Karpas-422 (cell line): ENCODE results near the gene ADAM10. TPM values are rescaled to one million over a fixed set of nuclear protein-coding genes. Genes with fewer than 3 reads are reported as not detected.

Experiments used
- DNase-seq: peaks from one replicate; pipeline ENCODE4 v3.0.0-alpha.2; 2015
- H2AFZ ChIP-seq: fragments of 200-600 bp; sonication (generic); 2 replicates; pipeline ENCODE4 v1.6.1; 2014; ENCODE audit warnings: antibody characterized with exemption, low read length, mixed read lengths
- H3K27ac ChIP-seq: fragments of 200-600 bp; sonication (generic); 2 replicates; pipeline ENCODE4 v1.5.1; 2014; ENCODE audit warnings: mild to moderate bottlenecking, low read length, moderate library complexity
- H3K27me3 ChIP-seq: fragments of 200-600 bp; sonication (generic); 2 replicates; pipeline ENCODE4 v1.6.1; 2014; ENCODE audit warnings: low read length, mixed read lengths
- H3K36me3 ChIP-seq: fragments of 200-600 bp; sonication (generic); 2 replicates; pipeline ENCODE4 v1.6.1; 2014; ENCODE audit warnings: low read length, mixed read lengths; ENCODE audit not compliant: insufficient read depth
- H3K4me1 ChIP-seq: fragments of 200-600 bp; sonication (generic); 2 replicates; pipeline ENCODE4 v1.6.1; 2014; ENCODE audit warnings: mild to moderate bottlenecking, low read length, mixed read lengths
- H3K4me2 ChIP-seq: fragments of 200-600 bp; sonication (generic); 2 replicates; pipeline ENCODE4 v1.6.1; 2014; ENCODE audit warnings: low read length, low read depth, mild to moderate bottlenecking; ENCODE audit not compliant: poor library complexity, severe bottlenecking
- H3K4me3 ChIP-seq: fragments of 200-600 bp; sonication (generic); 2 replicates; pipeline ENCODE4 v1.5.1; 2014; ENCODE audit warnings: mild to moderate bottlenecking, antibody characterized with exemption, low read length, mixed read lengths
- H3K79me2 ChIP-seq: fragments of 200-600 bp; sonication (generic); 2 replicates; pipeline ENCODE4 v1.6.1; 2014; ENCODE audit warnings: mild to moderate bottlenecking, low read length, mixed read lengths
- H3K9ac ChIP-seq: fragments of 200-600 bp; sonication (generic); 2 replicates; pipeline ENCODE4 v1.6.0; 2014; ENCODE audit warnings: low read length
- H3K9me2 ChIP-seq: fragments of 200-600 bp; sonication (generic), shearing (Covaris generic); replicated peaks from 2 replicates; pipeline ENCODE4 v1.6.0; 2014; ENCODE audit warnings: mild to moderate bottlenecking, low read length, moderate library complexity; ENCODE audit not compliant: insufficient read depth
- H3K9me3 ChIP-seq: fragments of 300-700, 200-600 bp; sonication (generic); 2 replicates; pipeline ENCODE4 v1.6.1; 2014; ENCODE audit warnings: low read length, mixed read lengths
- H4K20me1 ChIP-seq: fragments of 200-600 bp; sonication (generic); 2 replicates; pipeline ENCODE4 v1.6.1; 2014; ENCODE audit warnings: mild to moderate bottlenecking, antibody characterized with exemption, low read length, low read depth; ENCODE audit not compliant: insufficient read depth
- total RNA-seq: library from RNA; depleted of rRNA; stranded (reverse); fragments of >200 nt; shearing (Covaris generic); gene quantifications from 2 replicates; pipeline ENCODE4 v1.2.3, GENCODE V29; 2014; ENCODE audit warnings: low replicate concordance

ADAM10 gene
- total RNA-seq, 1 experiment from 2014 or later = 122 TPM

GRCh38 chr15:58762731-58763130, 13.2 kb upstream of the ADAM10 start:
- no peaks in the 10 kb centered on the region for H3K27me3 ChIP-seq
- no peaks in the 10 kb centered on the region; the same call in 1 of the 2 replicates for H3K9me3 ChIP-seq
- no peaks in the 10 kb centered on the region for H3K79me2 ChIP-seq
- no peak overlapping the region for H3K27ac ChIP-seq
- 0 out of 2 replicates have a peak, but pooled peaks cover 4% of the 10 kb centered on the region for H3K4me1 ChIP-seq
- H3K9me2 ChIP-seq = no peaks in the 10 kb centered on the region
- no peak overlapping the region for H2AFZ ChIP-seq
- DNase-seq = no peak
- no peaks in the 10 kb centered on the region for H3K36me3 ChIP-seq
- H3K9ac ChIP-seq = no peak overlapping the region
- H4K20me1 ChIP-seq = no peaks in the 10 kb centered on the region
- no peak overlapping the region for H3K4me2 ChIP-seq
- no peak overlapping the region for H3K4me3 ChIP-seq

- no peak overlapping the region for H3K27ac ChIP-seq
- no peak overlapping the region for H3K4me2 ChIP-seq
- no peak for DNase-seq
- no peaks in the 10 kb centered on the region for H3K79me2 ChIP-seq
- H4K20me1 ChIP-seq = no peaks in the 10 kb centered on the region
- H3K4me1 ChIP-seq = 0 out of 2 replicates have a peak, but pooled peaks cover 4% of the 10 kb centered on the region
- H3K4me3 ChIP-seq = no peak overlapping the region
- H3K36me3 ChIP-seq = no peaks in the 10 kb centered on the region
- H2AFZ ChIP-seq = no peak overlapping the region
- H3K9me3 ChIP-seq = no peaks in the 10 kb centered on the region; the same call in 1 of the 2 replicates
- no peak overlapping the region for H3K9ac ChIP-seq
- H3K9me2 ChIP-seq = no peaks in the 10 kb centered on the region
- H3K27me3 ChIP-seq = no peaks in the 10 kb centered on the region
Measured at GRCh38 chr15:58762285-58762684, 12.8 kb upstream of the ADAM10 start.

GRCh38 chr15:58761010-58761388, 11.5 kb upstream of the ADAM10 start:
- Histone ChIP-seq H3K27me3 (no peaks in the 10 kb centered on the region), H3K27ac (no peak overlapping the region), H3K9me3 (no peaks in the 10 kb centered on the region; the same call in 1 of the 2 replicates), H3K4me1 (0 out of 2 replicates have a peak, but pooled peaks cover 4% of the 10 kb centered on the region), H3K9me2 (no peaks in the 10 kb centered on the region), H3K9ac (no peak overlapping the region), H4K20me1 (no peaks in the 10 kb centered on the region), H2AFZ (no peak overlapping the region), H3K79me2 (no peaks in the 10 kb centered on the region), H3K4me2 (no peak overlapping the region), H3K36me3 (no peaks in the 10 kb centered on the region), H3K4me3 (no peak overlapping the region)
- DNase-seq = peak; percentile 63

- Histone ChIP-seq H3K36me3 (no peaks in the 10 kb centered on the region), H3K79me2 (no peaks in the 10 kb centered on the region), H3K27ac (no peak overlapping the region), H4K20me1 (no peaks in the 10 kb centered on the region), H2AFZ (no peak overlapping the region), H3K4me2 (peak overlapping the region; percentile 17), H3K27me3 (no peaks in the 10 kb centered on the region), H3K9ac (no peak overlapping the region), H3K9me3 (no peaks in the 10 kb centered on the region; the same call in 1 of the 2 replicates), H3K4me3 (no peak overlapping the region), H3K4me1 (0 out of 2 replicates have a peak, but pooled peaks cover 4% of the 10 kb centered on the region), H3K9me2 (no peaks in the 10 kb centered on the region)
- DNase-seq = no peak
Measured at GRCh38 chr15:58760385-58761009, 11.0 kb upstream of the ADAM10 start.

DNA sequence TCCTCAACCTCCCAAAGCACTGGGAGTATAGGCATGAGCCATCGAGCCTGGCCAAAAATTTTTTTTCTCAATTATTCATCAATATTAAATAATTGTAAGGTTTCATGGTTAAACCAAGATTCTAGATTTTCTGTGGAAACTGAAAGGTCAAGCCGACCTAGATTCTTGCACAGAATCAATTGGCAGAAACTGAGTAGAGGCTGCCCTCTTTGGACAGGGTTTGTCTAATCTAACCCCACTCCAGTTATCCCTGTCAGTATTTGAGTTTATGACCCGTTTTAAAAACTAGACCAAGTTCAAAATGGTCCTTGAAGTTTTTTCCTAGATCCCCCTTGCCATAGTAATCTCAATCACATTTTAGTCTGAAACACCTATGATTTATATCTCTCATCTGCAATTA, 8.6 kb upstream of the ADAM10 start:
- H3K4me2 ChIP-seq = no peak overlapping the region
- no peak overlapping the region for H3K27ac ChIP-seq
- H4K20me1 ChIP-seq = no peaks in the 10 kb centered on the region
- peak; percentile 48 for DNase-seq
- H3K9me3 ChIP-seq = no peaks in the 10 kb centered on the region
- no peak overlapping the region for H2AFZ ChIP-seq
- no peaks in the 10 kb centered on the region for H3K79me2 ChIP-seq
- H3K4me1 ChIP-seq = 0 out of 2 replicates have a peak, but pooled peaks cover 4% of the 10 kb centered on the region
- H3K9ac ChIP-seq = no peak overlapping the region
- no peaks in the 10 kb centered on the region for H3K9me2 ChIP-seq
- H3K27me3 ChIP-seq = no peaks in the 10 kb centered on the region
- no peaks in the 10 kb centered on the region for H3K36me3 ChIP-seq
- no peak overlapping the region for H3K4me3 ChIP-seq

GRCh38 chr15:58755956-58756355, 6.4 kb upstream of the ADAM10 start:
- Histone ChIP-seq H4K20me1 (no peaks in the 10 kb centered on the region), H3K9me3 (no peaks in the 10 kb centered on the region), H3K4me2 (no peak overlapping the region), H3K27ac (no peak overlapping the region), H3K9ac (no peak overlapping the region), H3K9me2 (no peaks in the 10 kb centered on the region), H3K27me3 (no peaks in the 10 kb centered on the region), H2AFZ (no peak overlapping the region), H3K79me2 (no peaks in the 10 kb centered on the region), H3K4me3 (no peak overlapping the region), H3K4me1 (0 out of 2 replicates have a peak, but pooled peaks cover 4% of the 10 kb centered on the region), H3K36me3 (no peaks in the 10 kb centered on the region)
- no peak for DNase-seq

GRCh38 chr15:58755350-58755749, 5.8 kb upstream of the ADAM10 start:
- no peaks in the 10 kb centered on the region for H4K20me1 ChIP-seq
- no peak overlapping the region for H3K4me3 ChIP-seq
- H3K36me3 ChIP-seq = no peaks in the 10 kb centered on the region
- H3K4me1 ChIP-seq = peaks cover 5% of the 10 kb centered on the region
- H3K9me2 ChIP-seq = no peaks in the 10 kb centered on the region
- H2AFZ ChIP-seq = no peak overlapping the region
- H3K9ac ChIP-seq = no peak overlapping the region
- H3K4me2 ChIP-seq = no peak overlapping the region
- DNase-seq = no peak
- no peak overlapping the region for H3K27ac ChIP-seq
- no peaks in the 10 kb centered on the region for H3K27me3 ChIP-seq
- no peaks in the 10 kb centered on the region for H3K79me2 ChIP-seq
- no peaks in the 10 kb centered on the region for H3K9me3 ChIP-seq

- no peak for DNase-seq
- H3K9me3 ChIP-seq = no peaks in the 10 kb centered on the region
Measured at GRCh38 chr15:58752716-58753115, 3.2 kb upstream of the ADAM10 start.

More at GRCh38 chr15:58752716-58753115, 3.2 kb upstream of the ADAM10 start:
- Histone ChIP-seq H3K79me2 (peaks cover 19% of the 10 kb centered on the region), H3K4me3 (no peak overlapping the region), H3K36me3 (no peaks in the 10 kb centered on the region), H3K27me3 (no peaks in the 10 kb centered on the region), H4K20me1 (peaks cover 11% of the 10 kb centered on the region; the same call in 1 of the 2 replicates), H2AFZ (no peak overlapping the region), H3K4me1 (peaks cover 11% of the 10 kb centered on the region), H3K4me2 (no peak overlapping the region), H3K9ac (no peak overlapping the region), H3K27ac (no peak overlapping the region), H3K9me2 (no peaks in the 10 kb centered on the region)
